Raji (cell line): Measurements from ENCODE around the gene DLEC1.

Experiments used
- POLR2A ChIP-seq: IDR thresholded peaks from 2 replicates; pipeline ENCODE4 v1.6.1; 2011; ENCODE audit warnings: low read depth, low read length, control low read depth; ENCODE audit not compliant: insufficient read depth

DLEC1 gene

GRCh38 chr3:38125305-38126120, 86.5 kb downstream of the DLEC1 start:
- TF ChIP-seq POLR2A, result no peak

GRCh38 chr3:38126121-38126892, 87.3 kb downstream of the DLEC1 start:
- no peak for TF ChIP-seq POLR2A

- TF ChIP-seq POLR2A, result no peak
These were observed 88.7 kb downstream of the DLEC1 start for GRCh38 chr3:38127611-38128302.

GRCh38 chr3:38128303-38128655, 89.3 kb downstream of the DLEC1 start:
- no peak for TF ChIP-seq POLR2A

- no peak for TF ChIP-seq POLR2A
These were observed 90.0 kb downstream of the DLEC1 start for GRCh38 chr3:38129058-38129457.

GRCh38 chr3:38130631-38131065, 91.6 kb downstream of the DLEC1 start:
- TF ChIP-seq POLR2A, result no peak

GRCh38 chr3:38131621-38132369, 92.8 kb downstream of the DLEC1 start:
- no peak for TF ChIP-seq POLR2A

- TF ChIP-seq POLR2A, result no peak
These were observed 94.2 kb downstream of the DLEC1 start for GRCh38 chr3:38133209-38133556.

- no peak for TF ChIP-seq POLR2A
These were observed 94.8 kb downstream of the DLEC1 start for GRCh38 chr3:38133557-38134405.

GRCh38 chr3:38136393-38136776, 97.4 kb downstream of the DLEC1 start:
- TF ChIP-seq POLR2A, result no peak

GRCh38 chr3:38136777-38137614, 98.0 kb downstream of the DLEC1 start, which contains the start of gene ACAA1:
Gene ACAA1, minus strand, starts transcription at chr3:38137127. Its CDS starts 92 bp downstream, at chr3:38137035.
- peak; percentile 86 for TF ChIP-seq POLR2A

- TF ChIP-seq POLR2A, result peak; percentile 32; the same call in 1 of the 2 replicates
These were observed 98.8 kb downstream of the DLEC1 start for GRCh38 chr3:38137615-38138348.
